Cardiac muscle cell (in vitro differentiated cells and primary cell): ENCODE measurements around the gene RARS1. TPM values are rescaled to one million over a fixed set of nuclear protein-coding genes. Genes with fewer than 3 reads are reported as not detected.

Source experiments
- DNase-seq, 2 donors: peaks; one replicate each; pipeline versions ENCODE4 v3.0.0 to v3.0.0-alpha.2; 2010 to 2017; ENCODE audit warnings: low read depth in 1 of 2, low spot score in 1 of 2
- H3K27ac ChIP-seq: fragments of 200-600 bp; sonication (generic); 2 replicates; pipeline ENCODE4 v1.5.1; 2016
- H3K27me3 ChIP-seq: fragments of 200-600 bp; sonication (generic); 2 replicates; pipeline ENCODE4 v1.6.0; 2016; ENCODE audit warnings: control low read depth
- H3K36me3 ChIP-seq: fragments of 200-600 bp; sonication (generic); 2 replicates; pipeline ENCODE4 v1.5.1; 2016; ENCODE audit warnings: control low read depth
- H3K4me1 ChIP-seq: fragments of 200-600 bp; sonication (generic); 2 replicates; pipeline ENCODE4 v1.8.1; 2017; ENCODE audit warnings: low read depth, mild to moderate bottlenecking, mixed run types
- H3K4me3 ChIP-seq: fragments of 200-600 bp; sonication (generic); 2 replicates; pipeline ENCODE4 v1.5.1; 2016; ENCODE audit warnings: mild to moderate bottlenecking
- H3K9me3 ChIP-seq: fragments of 200-600 bp; sonication (generic); 2 replicates; pipeline ENCODE4 v1.5.1; 2017; ENCODE audit warnings: low read depth, mild to moderate bottlenecking, control low read depth
- polyA plus RNA-seq: library from polyadenylated mRNA; unstranded; fragments of >200 nt; fragmentation: Nextera tagmentation; extraction: Ambion mirVana; gene quantifications from 2 replicates; pipeline ENCODE4 v1.2.1, GENCODE V29; 2016
- total RNA-seq: library from RNA; depleted of rRNA; stranded (reverse); fragments of >200 nt; gene quantifications from 2 replicates; pipeline ENCODE4 v1.2.3, GENCODE V29; 2016
- TF ChIP-seq, protein P1 (sequence below): IDR thresholded peaks from 2 replicates; pipeline ENCODE4 v1.5.1; 2012; ENCODE audit warnings: low read depth, mild to moderate bottlenecking, low read length

The RARS1 gene
- total and polyA plus RNA-seq, 2 experiments from 2014 or later, result 68.0 to 92.7 TPM

DNA sequence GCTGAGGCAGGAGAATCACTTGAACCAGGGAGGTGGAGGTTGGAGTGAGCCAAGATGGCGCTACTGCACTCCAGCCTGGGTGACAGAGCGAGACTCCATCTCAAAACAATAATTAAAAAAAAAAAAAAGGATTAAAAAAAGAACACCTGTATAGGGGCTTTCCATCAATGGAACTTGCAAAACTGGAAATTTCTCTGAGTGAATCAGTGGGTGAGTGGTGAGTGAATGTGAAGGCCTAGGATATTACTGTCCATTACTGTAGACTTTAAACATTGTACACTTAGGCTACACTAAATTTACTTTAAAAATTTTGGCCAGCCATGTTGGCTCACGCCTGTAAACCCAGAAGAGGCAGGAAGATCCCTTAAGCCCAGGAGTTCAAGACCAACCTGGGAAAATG lies 5.7 kb upstream of the RARS1 start:
- no peak overlapping the region for H3K27ac ChIP-seq
- TF ChIP-seq, protein P1, sequence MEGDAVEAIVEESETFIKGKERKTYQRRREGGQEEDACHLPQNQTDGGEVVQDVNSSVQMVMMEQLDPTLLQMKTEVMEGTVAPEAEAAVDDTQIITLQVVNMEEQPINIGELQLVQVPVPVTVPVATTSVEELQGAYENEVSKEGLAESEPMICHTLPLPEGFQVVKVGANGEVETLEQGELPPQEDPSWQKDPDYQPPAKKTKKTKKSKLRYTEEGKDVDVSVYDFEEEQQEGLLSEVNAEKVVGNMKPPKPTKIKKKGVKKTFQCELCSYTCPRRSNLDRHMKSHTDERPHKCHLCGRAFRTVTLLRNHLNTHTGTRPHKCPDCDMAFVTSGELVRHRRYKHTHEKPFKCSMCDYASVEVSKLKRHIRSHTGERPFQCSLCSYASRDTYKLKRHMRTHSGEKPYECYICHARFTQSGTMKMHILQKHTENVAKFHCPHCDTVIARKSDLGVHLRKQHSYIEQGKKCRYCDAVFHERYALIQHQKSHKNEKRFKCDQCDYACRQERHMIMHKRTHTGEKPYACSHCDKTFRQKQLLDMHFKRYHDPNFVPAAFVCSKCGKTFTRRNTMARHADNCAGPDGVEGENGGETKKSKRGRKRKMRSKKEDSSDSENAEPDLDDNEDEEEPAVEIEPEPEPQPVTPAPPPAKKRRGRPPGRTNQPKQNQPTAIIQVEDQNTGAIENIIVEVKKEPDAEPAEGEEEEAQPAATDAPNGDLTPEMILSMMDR, result no peak
- H3K4me1 ChIP-seq, result peaks cover 12% of the 10 kb centered on the region
- no peaks in the 10 kb centered on the region for H3K36me3 ChIP-seq
- no peak overlapping the region for H3K4me3 ChIP-seq
- H3K9me3 ChIP-seq, result no peaks in the 10 kb centered on the region
- no peak for DNase-seq
- no peaks in the 10 kb centered on the region for H3K27me3 ChIP-seq

DNA sequence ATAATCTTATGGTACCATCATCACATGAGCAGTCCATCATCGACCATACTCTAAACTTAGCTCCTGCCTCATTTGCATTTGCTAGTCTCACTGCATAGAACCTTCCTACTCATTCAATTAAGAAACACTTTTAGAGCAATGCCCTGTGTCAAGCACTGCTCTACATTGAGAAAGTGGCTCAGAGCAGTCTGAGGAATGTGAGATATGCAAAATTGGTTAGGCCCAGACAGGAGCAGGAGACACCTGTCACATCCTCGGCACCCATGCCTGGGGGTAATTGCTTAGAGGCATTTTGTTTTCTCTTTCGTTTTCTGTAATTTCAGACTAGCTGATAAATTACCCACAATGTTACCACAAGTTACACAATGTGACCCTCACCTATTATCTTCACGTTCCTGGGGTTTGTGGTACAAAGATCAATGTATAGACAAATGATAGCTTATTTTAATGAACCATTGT lies 4.9 kb upstream of the RARS1 start:
- Histone ChIP-seq H3K9me3 (no peaks in the 10 kb centered on the region), H3K36me3 (no peaks in the 10 kb centered on the region), H3K27ac (no peak overlapping the region), H3K27me3 (no peaks in the 10 kb centered on the region), H3K4me1 (peaks cover 12% of the 10 kb centered on the region), H3K4me3 (no peak overlapping the region)
- DNase-seq, result peak in 1 of 2 donors; percentile 21
- TF ChIP-seq, protein P1, result no peak

DNA sequence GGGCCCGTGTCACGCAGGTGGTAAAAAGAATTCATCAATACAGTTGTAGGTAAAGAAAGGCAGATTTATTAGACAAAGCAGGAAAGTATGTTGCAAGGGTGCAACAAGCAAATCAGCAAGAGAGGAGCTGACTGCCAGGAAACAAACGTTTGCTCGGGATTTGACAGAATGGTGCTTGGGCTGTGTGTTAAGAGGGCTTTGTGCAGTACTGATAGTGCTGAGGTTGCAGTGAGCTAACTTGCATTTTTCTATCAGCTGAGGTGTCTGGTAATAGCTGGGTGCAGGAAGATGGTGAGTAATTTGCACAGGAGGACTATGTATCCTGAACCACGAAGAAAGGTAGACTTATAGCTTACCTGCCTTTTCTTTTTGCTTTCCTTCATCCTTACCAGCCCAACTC lies 3.9 kb upstream of the RARS1 start:
- Histone ChIP-seq H3K4me3 (no peak overlapping the region), H3K9me3 (no peaks in the 10 kb centered on the region), H3K27me3 (no peaks in the 10 kb centered on the region), H3K4me1 (peaks cover 14% of the 10 kb centered on the region), H3K27ac (no peak overlapping the region), H3K36me3 (no peaks in the 10 kb centered on the region)
- TF ChIP-seq, protein P1, result no peak
- no peak for DNase-seq

DNA sequence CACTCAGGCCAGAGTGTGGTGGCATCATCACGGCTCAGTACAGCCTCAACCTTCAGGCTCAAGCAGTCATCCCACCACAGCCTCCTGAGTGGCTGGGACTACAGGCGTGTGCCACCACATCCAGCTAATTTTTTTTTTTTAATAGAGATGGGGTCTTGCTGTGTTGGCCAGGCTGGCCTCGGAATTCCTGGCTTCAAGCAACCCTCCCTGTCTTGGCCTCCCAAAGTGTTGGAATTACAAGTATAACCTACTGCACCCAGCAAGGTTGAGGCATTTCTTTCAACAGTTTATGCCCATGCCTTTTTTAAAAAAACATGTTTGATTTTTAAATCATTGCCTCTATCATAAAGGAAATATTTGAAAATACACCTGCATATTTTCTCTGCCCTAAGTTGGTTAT lies 2.8 kb downstream of the RARS1 start:
- no peak overlapping the region for H3K4me3 ChIP-seq
- peaks cover 13% of the 10 kb centered on the region for H3K4me1 ChIP-seq
- H3K36me3 ChIP-seq, result peaks cover 34% of the 10 kb centered on the region
- TF ChIP-seq, protein P1, result no peak
- H3K27me3 ChIP-seq, result no peaks in the 10 kb centered on the region
- no peaks in the 10 kb centered on the region for H3K9me3 ChIP-seq
- no peak for DNase-seq
- H3K27ac ChIP-seq, result no peak overlapping the region

DNA sequence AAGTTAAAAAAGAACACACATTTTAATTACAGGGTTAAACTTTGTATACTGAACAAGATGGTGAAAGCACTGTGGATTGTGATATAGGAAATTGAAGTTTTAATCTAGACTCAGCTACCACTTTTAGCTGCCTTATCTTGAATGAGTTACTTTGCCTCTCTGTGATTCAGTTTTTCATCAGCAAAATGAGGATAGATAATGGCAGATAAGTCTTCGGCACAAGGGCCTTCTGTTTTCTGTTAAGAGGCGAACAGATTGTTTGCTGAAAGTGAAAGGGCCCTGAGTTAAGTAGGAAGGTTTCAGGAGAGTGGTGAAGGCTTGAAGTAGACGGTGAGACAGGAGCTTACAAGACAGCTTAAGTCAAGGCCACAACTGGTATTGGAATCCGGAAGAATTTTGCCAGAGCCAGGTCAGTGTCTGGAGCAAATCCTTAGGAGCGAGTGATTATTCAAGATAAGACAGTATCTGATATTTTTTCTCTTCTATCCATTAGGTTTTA lies 7.8 kb downstream of the RARS1 start:
- no peak overlapping the region for H3K4me3 ChIP-seq
- TF ChIP-seq, protein P1, result no peak
- peak in 1 of 2 donors; percentile 82 for DNase-seq
- peak overlapping the region; percentile 19 for H3K27ac ChIP-seq
- no peaks in the 10 kb centered on the region for H3K27me3 ChIP-seq
- H3K4me1 ChIP-seq, result peaks cover 13% of the 10 kb centered on the region
- H3K36me3 ChIP-seq, result peaks cover 63% of the 10 kb centered on the region
- no peaks in the 10 kb centered on the region for H3K9me3 ChIP-seq
